ENCODE measurements around the gene SEMA3E. TPM values are rescaled to one million over a fixed set of nuclear protein-coding genes. Genes with fewer than 3 reads are reported as not detected.

SEMA3E gene
- total RNA-seq, 1 experiment from 2014 or later: 3.6 TPM

GRCh38 chr7:83394776-83395175 lies 254.2 kb downstream of the SEMA3E start:
- H3K36me3 ChIP-seq (ENCODE audit: low read depth, low read length): no peaks in the 10 kb centered on the region
- no peaks in the 10 kb centered on the region for H3K9me2 ChIP-seq (replicated peaks; ENCODE audit: low read length)
- no peak for ATAC-seq
- no peaks in the 10 kb centered on the region for H3K27me3 ChIP-seq (ENCODE audit: low read length)
- CTCF ChIA-PET: no interaction called here
- no peaks in the 10 kb centered on the region for H3F3A ChIP-seq (ENCODE audit: low read length, unreplicated experiment)
- H3K4me2 ChIP-seq (ENCODE audit: low read length): no peak overlapping the region
- intact Hi-C loops (cut with micrococcal nuclease): no loop called here
- no peaks in the 10 kb centered on the region for H3K4me1 ChIP-seq (ENCODE audit: insufficient read depth, low read length)
- H4K20me1 ChIP-seq (ENCODE audit: low read length): no peaks in the 10 kb centered on the region
- POLR2A ChIA-PET (ENCODE audit: unreplicated experiment): no interaction called here
- no peak overlapping the region for H2AFZ ChIP-seq (ENCODE audit: low read length)
- H3K27ac ChIP-seq (ENCODE audit: low read length): no peak overlapping the region
- BruUV-seq (replicated peaks): no TSS peak
- TF ChIP-seq EZH2phosphoT487 (IDR thresholded peaks at IDR 0.05; ENCODE audit: borderline replicate concordance, low read length) (no peak), EZH2 (IDR thresholded peaks at IDR 0.05; ENCODE audit: low read length, unreplicated experiment) (no peak), CTCF (conservative IDR thresholded peaks at IDR 0.05; ENCODE audit: low read depth, low read length) (no peak)
- H3K79me2 ChIP-seq (ENCODE audit: low read length): no peaks in the 10 kb centered on the region
- DNase-seq: no peak
- no peak overlapping the region for H3K4me3 ChIP-seq (ENCODE audit: low read length)
- no peak overlapping the region for H3K9ac ChIP-seq (ENCODE audit: low read length)
- no peaks in the 10 kb centered on the region for H3K9me3 ChIP-seq (ENCODE audit: low read length)

GRCh38 chr7:83388436-83388835 lies 260.5 kb downstream of the SEMA3E start:
- CTCF ChIA-PET: no interaction called here
- no peaks in the 10 kb centered on the region for H3K9me2 ChIP-seq (replicated peaks; ENCODE audit: low read length)
- H3K36me3 ChIP-seq (ENCODE audit: low read depth, low read length): no peaks in the 10 kb centered on the region
- no peaks in the 10 kb centered on the region for H3K4me1 ChIP-seq (ENCODE audit: insufficient read depth, low read length)
- POLR2A ChIA-PET (ENCODE audit: unreplicated experiment): no interaction called here
- H3K27ac ChIP-seq (ENCODE audit: low read length): no peak overlapping the region
- no peak overlapping the region for H3K9ac ChIP-seq (ENCODE audit: low read length)
- H3K4me3 ChIP-seq (ENCODE audit: low read length): no peak overlapping the region
- DNase-seq (no peak), ATAC-seq (no peak)
- H2AFZ ChIP-seq (ENCODE audit: low read length): no peak overlapping the region
- no peaks in the 10 kb centered on the region for H3K79me2 ChIP-seq (ENCODE audit: low read length)
- H3K9me3 ChIP-seq (ENCODE audit: low read length): no peaks in the 10 kb centered on the region
- no peaks in the 10 kb centered on the region for H3F3A ChIP-seq (ENCODE audit: low read length, unreplicated experiment)
- no peak for TF ChIP-seq CTCF (conservative IDR thresholded peaks at IDR 0.05; ENCODE audit: low read depth, low read length)
- TF ChIP-seq EZH2phosphoT487 (IDR thresholded peaks at IDR 0.05; ENCODE audit: borderline replicate concordance, low read length): no peak
- TF ChIP-seq EZH2 (IDR thresholded peaks at IDR 0.05; ENCODE audit: low read length, unreplicated experiment): no peak
- no peaks in the 10 kb centered on the region for H4K20me1 ChIP-seq (ENCODE audit: low read length)
- H3K27me3 ChIP-seq (ENCODE audit: low read length): no peaks in the 10 kb centered on the region
- intact Hi-C loops (cut with micrococcal nuclease): no loop called here
- no TSS peak for BruUV-seq (replicated peaks)
- H3K4me2 ChIP-seq (ENCODE audit: low read length): no peak overlapping the region

GRCh38 chr7:83366629-83367028 lies 282.3 kb downstream of the SEMA3E start:
- H3K4me1 ChIP-seq (ENCODE audit: insufficient read depth, low read length): no peaks in the 10 kb centered on the region
- BruUV-seq (replicated peaks): no TSS peak
- no peak overlapping the region for H2AFZ ChIP-seq (ENCODE audit: low read length)
- no peaks in the 10 kb centered on the region for H3K36me3 ChIP-seq (ENCODE audit: low read depth, low read length)
- no peak for TF ChIP-seq EZH2phosphoT487 (IDR thresholded peaks at IDR 0.05; ENCODE audit: borderline replicate concordance, low read length)
- peak; percentile 53 for TF ChIP-seq CTCF (conservative IDR thresholded peaks at IDR 0.05; ENCODE audit: low read depth, low read length)
- TF ChIP-seq EZH2 (IDR thresholded peaks at IDR 0.05; ENCODE audit: low read length, unreplicated experiment): no peak
- H3K9ac ChIP-seq (ENCODE audit: low read length): no peak overlapping the region
- ChIA-PET CTCF (no interaction called here), POLR2A (ENCODE audit: unreplicated experiment) (no interaction called here)
- DNase-seq (peak; percentile 52), ATAC-seq (peak; percentile 53)
- no peaks in the 10 kb centered on the region for H4K20me1 ChIP-seq (ENCODE audit: low read length)
- intact Hi-C loops (cut with micrococcal nuclease): loop anchor here (1.0 to 5.0 kb wide), 3 partner anchors 94 to 626 kb away; no protein-coding TSS in a partner anchor
- no peaks in the 10 kb centered on the region for H3K27me3 ChIP-seq (ENCODE audit: low read length)
- no peaks in the 10 kb centered on the region for H3K9me3 ChIP-seq (ENCODE audit: low read length)
- H3K27ac ChIP-seq (ENCODE audit: low read length): no peak overlapping the region
- H3K4me2 ChIP-seq (ENCODE audit: low read length): no peak overlapping the region
- no peak overlapping the region for H3K4me3 ChIP-seq (ENCODE audit: low read length)
- H3F3A ChIP-seq (ENCODE audit: low read length, unreplicated experiment): no peaks in the 10 kb centered on the region
- no peaks in the 10 kb centered on the region for H3K9me2 ChIP-seq (replicated peaks; ENCODE audit: low read length)
- no peaks in the 10 kb centered on the region for H3K79me2 ChIP-seq (ENCODE audit: low read length)

All from PC-3 (cell line).